Measurements from ENCODE around the gene BAG5.
"Not testable (repeated sequence)": the region's sequence is repeated elsewhere in the genome, so short reads cannot be mapped to it uniquely, and the experiment has no call there.

The BAG5 gene

GRCh38 chr14:103529383-103530365, 32.8 kb downstream of the BAG5 start:
- Histone ChIP-seq H3K4me1 (ENCODE audit: control insufficient read depth, insufficient read depth, low read length) (peaks cover 28% of the 10 kb centered on the region), H3K27me3 (ENCODE audit: control insufficient read depth, insufficient read depth, low read length) (no peaks in the 10 kb centered on the region), H3K9me3 (replicated peaks; ENCODE audit: low read length) (no peaks in the 10 kb centered on the region), H3K36me3 (ENCODE audit: insufficient read depth, low read length) (peaks cover 7% of the 10 kb centered on the region), H3K9ac (ENCODE audit: low read depth, low read length) (peak overlapping the region; percentile 94), H3K4me2 (ENCODE audit: low read length) (peak overlapping the region; percentile 98), H3K4me3 (ENCODE audit: low read length) (peak overlapping the region; percentile 100)

GRCh38 chr14:103528587-103529382, 33.7 kb downstream of the BAG5 start, which contains the start of gene TRMT61A:
Gene TRMT61A, plus strand, starts transcription at chr14:103529196. Its CDS starts 783 bp downstream, at chr14:103529979.
- peaks cover 28% of the 10 kb centered on the region for H3K4me1 ChIP-seq (ENCODE audit: control insufficient read depth, insufficient read depth, low read length)
- H3K4me3 ChIP-seq (ENCODE audit: low read length): peak within 1 kb of the TSS; percentile 100
- no peaks in the 10 kb centered on the region for H3K9me3 ChIP-seq (replicated peaks; ENCODE audit: low read length)
- H3K4me2 ChIP-seq (ENCODE audit: low read length): peak within 1 kb of the TSS; percentile 98
- H3K27me3 ChIP-seq (ENCODE audit: control insufficient read depth, insufficient read depth, low read length): peaks cover 4% of the 10 kb centered on the region
- H3K9ac ChIP-seq (ENCODE audit: low read depth, low read length): peak within 1 kb of the TSS; percentile 94
- peaks cover 3% of the 10 kb centered on the region for H3K36me3 ChIP-seq (ENCODE audit: insufficient read depth, low read length)

GRCh38 chr14:103528146-103528586, 34.3 kb downstream of the BAG5 start:
- H3K9me3 ChIP-seq (replicated peaks; ENCODE audit: low read length): no peaks in the 10 kb centered on the region
- H3K4me1 ChIP-seq (ENCODE audit: control insufficient read depth, insufficient read depth, low read length): peaks cover 28% of the 10 kb centered on the region
- peak overlapping the region; percentile 90 for H3K9ac ChIP-seq (ENCODE audit: low read depth, low read length)
- peak overlapping the region; percentile 100 for H3K4me3 ChIP-seq (ENCODE audit: low read length)
- peak overlapping the region; percentile 98 for H3K4me2 ChIP-seq (ENCODE audit: low read length)
- peaks cover 11% of the 10 kb centered on the region for H3K27me3 ChIP-seq (ENCODE audit: control insufficient read depth, insufficient read depth, low read length)
- peaks cover 3% of the 10 kb centered on the region for H3K36me3 ChIP-seq (ENCODE audit: insufficient read depth, low read length)

- peaks cover 32% of the 10 kb centered on the region for H3K4me1 ChIP-seq (ENCODE audit: control insufficient read depth, insufficient read depth, low read length)
Observed at GRCh38 chr14:103527408-103528145, 34.9 kb downstream of the BAG5 start.

GRCh38 chr14:103526914-103527248, 35.6 kb downstream of the BAG5 start:
- Histone ChIP-seq H3K27me3 (ENCODE audit: control insufficient read depth, insufficient read depth, low read length) (peaks cover 22% of the 10 kb centered on the region), H3K36me3 (ENCODE audit: insufficient read depth, low read length) (peaks cover 3% of the 10 kb centered on the region), H3K4me2 (ENCODE audit: low read length) (peak overlapping the region; percentile 34), H3K9me3 (replicated peaks; ENCODE audit: low read length) (no peaks in the 10 kb centered on the region), H3K9ac (ENCODE audit: low read depth, low read length) (no peak overlapping the region), H3K4me1 (ENCODE audit: control insufficient read depth, insufficient read depth, low read length) (peaks cover 38% of the 10 kb centered on the region), H3K4me3 (ENCODE audit: low read length) (no peak overlapping the region)

More at GRCh38 chr14:103527408-103528145, 34.9 kb downstream of the BAG5 start:
- Histone ChIP-seq H3K9ac (ENCODE audit: low read depth, low read length) (peak overlapping the region; percentile 90), H3K4me2 (ENCODE audit: low read length) (peak overlapping the region; percentile 98), H3K27me3 (ENCODE audit: control insufficient read depth, insufficient read depth, low read length) (peaks cover 16% of the 10 kb centered on the region), H3K36me3 (ENCODE audit: insufficient read depth, low read length) (peaks cover 3% of the 10 kb centered on the region), H3K4me3 (ENCODE audit: low read length) (peak overlapping the region; percentile 100), H3K9me3 (replicated peaks; ENCODE audit: low read length) (no peaks in the 10 kb centered on the region)

- H3K4me1 ChIP-seq (ENCODE audit: control insufficient read depth, insufficient read depth, low read length): peaks cover 38% of the 10 kb centered on the region
- H3K9me3 ChIP-seq (replicated peaks; ENCODE audit: low read length): no peaks in the 10 kb centered on the region
- peaks cover 3% of the 10 kb centered on the region for H3K36me3 ChIP-seq (ENCODE audit: insufficient read depth, low read length)
- no peak overlapping the region for H3K9ac ChIP-seq (ENCODE audit: low read depth, low read length)
- no peak overlapping the region for H3K4me2 ChIP-seq (ENCODE audit: low read length)
- peaks cover 22% of the 10 kb centered on the region for H3K27me3 ChIP-seq (ENCODE audit: control insufficient read depth, insufficient read depth, low read length)
- no peak overlapping the region for H3K4me3 ChIP-seq (ENCODE audit: low read length)
Observed at GRCh38 chr14:103526247-103526913, 36.1 kb downstream of the BAG5 start.

- H3K4me3 ChIP-seq (ENCODE audit: low read length); H3K9ac ChIP-seq (ENCODE audit: low read depth, low read length); H3K4me2 ChIP-seq (ENCODE audit: low read length); H3K9me3 ChIP-seq (replicated peaks; ENCODE audit: low read length); H3K36me3 ChIP-seq (ENCODE audit: insufficient read depth, low read length): not testable (repeated sequence)
- Histone ChIP-seq H3K27me3 (ENCODE audit: control insufficient read depth, insufficient read depth, low read length) (peaks cover 27% of the 10 kb centered on the region), H3K4me1 (ENCODE audit: control insufficient read depth, insufficient read depth, low read length) (peaks cover 44% of the 10 kb centered on the region)
Observed at GRCh38 chr14:103525430-103526246, 36.8 kb downstream of the BAG5 start.

- no peaks in the 10 kb centered on the region for H3K9me3 ChIP-seq (replicated peaks; ENCODE audit: low read length)
Observed at GRCh38 chr14:103524002-103524935, 38.2 kb downstream of the BAG5 start.

GRCh38 chr14:103523575-103523954, 38.9 kb downstream of the BAG5 start:
- Histone ChIP-seq H3K4me2 (ENCODE audit: low read length) (no peak overlapping the region), H3K9ac (ENCODE audit: low read depth, low read length) (no peak overlapping the region), H3K4me1 (ENCODE audit: control insufficient read depth, insufficient read depth, low read length) (peaks cover 36% of the 10 kb centered on the region), H3K9me3 (replicated peaks; ENCODE audit: low read length) (no peaks in the 10 kb centered on the region), H3K36me3 (ENCODE audit: insufficient read depth, low read length) (no peaks in the 10 kb centered on the region), H3K27me3 (ENCODE audit: control insufficient read depth, insufficient read depth, low read length) (peaks cover 27% of the 10 kb centered on the region), H3K4me3 (ENCODE audit: low read length) (no peak overlapping the region)

More at GRCh38 chr14:103524002-103524935, 38.2 kb downstream of the BAG5 start:
- Histone ChIP-seq H3K9ac (ENCODE audit: low read depth, low read length) (no peak overlapping the region), H3K4me2 (ENCODE audit: low read length) (no peak overlapping the region), H3K27me3 (ENCODE audit: control insufficient read depth, insufficient read depth, low read length) (peaks cover 27% of the 10 kb centered on the region), H3K36me3 (ENCODE audit: insufficient read depth, low read length) (no peaks in the 10 kb centered on the region), H3K4me1 (ENCODE audit: control insufficient read depth, insufficient read depth, low read length) (peaks cover 38% of the 10 kb centered on the region), H3K4me3 (ENCODE audit: low read length) (no peak overlapping the region)
